GM23338 (cell line): ENCODE measurements around the gene VEGFA. TPM values are rescaled to one million over a fixed set of nuclear protein-coding genes. Genes with fewer than 3 reads are reported as not detected.

ENCODE experiments used
- ATAC-seq: fragments of 200-7000 bp; cut with Tn5 transposase; 3 replicates; pipeline ENCODE4 v1.9.1; 2020
- DNase-seq: peaks from one replicate; pipeline ENCODE4 v3.0.0-alpha.2; 2015; ENCODE audit warnings: low spot score
- H2AFZ ChIP-seq: fragments of 200-600 bp; sonication (generic); 2 replicates; pipeline ENCODE4 v1.8.0; 2016; ENCODE audit warnings: antibody characterized with exemption, mild to moderate bottlenecking, moderate library complexity
- H3F3A ChIP-seq: fragments of 200-600 bp; sonication (generic); replicated peaks from 2 replicates; pipeline ENCODE4 v1.8.0; 2017; ENCODE audit warnings: antibody characterized with exemption, mixed run types, low read depth
- H3K27ac ChIP-seq: fragments of 200-600 bp; sonication (generic); 2 replicates; pipeline ENCODE4 v1.6.1; 2016; ENCODE audit warnings: low read depth
- H3K27me3 ChIP-seq: fragments of 200-600 bp; sonication (generic); 2 replicates; pipeline ENCODE4 v1.8.0; 2016; ENCODE audit warnings: mild to moderate bottlenecking, mixed run types, moderate library complexity; ENCODE audit not compliant: insufficient read depth
- H3K36me3 ChIP-seq: fragments of 200-600 bp; sonication (generic); 2 replicates; pipeline ENCODE4 v1.8.0; 2016; ENCODE audit warnings: mild to moderate bottlenecking; ENCODE audit not compliant: insufficient read depth
- H3K4me1 ChIP-seq: fragments of 200-600 bp; sonication (generic); 2 replicates; pipeline ENCODE4 v1.8.0; 2016; ENCODE audit warnings: mild to moderate bottlenecking, moderate library complexity; ENCODE audit not compliant: insufficient read depth
- H3K4me2 ChIP-seq: fragments of 200-600 bp; sonication (generic); 2 replicates; pipeline ENCODE4 v1.7.1; 2017; ENCODE audit warnings: mixed run types
- H3K4me3 ChIP-seq: fragments of 200-600 bp; sonication (generic); 2 replicates; pipeline ENCODE4 v1.6.1; 2016; ENCODE audit warnings: mixed run types
- H3K79me2 ChIP-seq: fragments of 200-600 bp; sonication (generic); replicated peaks from 2 replicates; pipeline ENCODE4 v1.8.0; 2017; ENCODE audit warnings: mild to moderate bottlenecking; ENCODE audit not compliant: insufficient read depth
- H3K9me2 ChIP-seq: fragments of 200-600 bp; sonication (generic); 2 replicates; pipeline ENCODE4 v1.8.0; 2017; ENCODE audit not compliant: insufficient read depth
- H4K20me1 ChIP-seq: fragments of 200-600 bp; sonication (generic); replicated peaks from 2 replicates; pipeline ENCODE4 v1.8.0; 2017; ENCODE audit warnings: mild to moderate bottlenecking; ENCODE audit not compliant: insufficient read depth
- H3K27ac Mint-ChIP-seq: 2 replicates; pipeline ENCODE4 v1.8.0; 2020; ENCODE audit warnings: inconsistent platforms, mild to moderate bottlenecking, moderate library complexity, mixed read lengths
- H3K27me3 Mint-ChIP-seq: 3 replicates; pipeline ENCODE4 v1.8.0; 2022; ENCODE audit warnings: low read depth, mild to moderate bottlenecking, moderate library complexity, mixed read lengths, inconsistent platforms; ENCODE audit not compliant: insufficient read depth, poor library complexity
- H3K36me3 Mint-ChIP-seq: 3 replicates; pipeline ENCODE4 v1.8.0; 2021; ENCODE audit warnings: low read depth, mild to moderate bottlenecking, inconsistent platforms, moderate library complexity, mixed read lengths
- H3K4me1 Mint-ChIP-seq: 3 replicates; pipeline ENCODE4 v1.8.0; 2020; ENCODE audit warnings: mild to moderate bottlenecking, inconsistent platforms, mixed read lengths
- H3K4me3 Mint-ChIP-seq: 3 replicates; pipeline ENCODE4 v1.8.0; 2021; ENCODE audit warnings: moderate library complexity, mild to moderate bottlenecking, inconsistent platforms, mixed read lengths
- H3K9me3 Mint-ChIP-seq: 3 replicates; pipeline ENCODE4 v1.8.0; 2020; ENCODE audit warnings: moderate library complexity, mild to moderate bottlenecking, inconsistent platforms, mixed read lengths
- CTCF ChIP-seq, 2 experiments: fragments of 200-600 bp in 1 of 2; sonication (generic) in 1 of 2; conservative IDR thresholded peaks; 2 replicates each; pipeline versions ENCODE4 v1.5.1 to v1.6.1; 2016 to 2017; ENCODE audit warnings: antibody characterized with exemption in 2 of 2, low read depth in 2 of 2, mild to moderate bottlenecking in 2 of 2, moderate library complexity in 1 of 2
- ETS1 ChIP-seq: IDR thresholded peaks from 2 replicates; pipeline ENCODE4 v1.6.1; 2016; ENCODE audit warnings: antibody characterized with exemption
- EZH2 ChIP-seq: fragments of 200-600 bp; sonication (generic); IDR thresholded peaks from one replicate; pipeline ENCODE4 v1.8.0; 2017; ENCODE audit warnings: antibody characterized with exemption, mild to moderate bottlenecking, low read depth; ENCODE audit not compliant: unreplicated experiment
- EZH2phosphoT487 ChIP-seq: fragments of 200-600 bp; sonication (generic); IDR thresholded peaks from one replicate; pipeline ENCODE4 v1.8.1; 2018; ENCODE audit warnings: antibody characterized with exemption; ENCODE audit not compliant: unreplicated experiment
- JUNB ChIP-seq: IDR thresholded peaks from one replicate; pipeline ENCODE4 v1.6.1; 2016; ENCODE audit warnings: antibody characterized with exemption; ENCODE audit not compliant: unreplicated experiment
- NANOG ChIP-seq: IDR thresholded peaks from 2 replicates; pipeline ENCODE4 v1.6.1; 2016; ENCODE audit warnings: antibody characterized with exemption, borderline replicate concordance
- POLR2AphosphoS5 ChIP-seq: IDR thresholded peaks from 2 replicates; pipeline ENCODE4 v1.6.1; 2016; ENCODE audit warnings: antibody characterized with exemption, low read depth
- STAT1 ChIP-seq: IDR thresholded peaks from one replicate; pipeline ENCODE4 v1.6.1; 2016; ENCODE audit warnings: antibody characterized with exemption; ENCODE audit not compliant: unreplicated experiment
- ZNF114 ChIP-seq: fragments of 250-450 bp; sonication (Bioruptor Pico); IDR thresholded peaks from 2 replicates; pipeline ENCODE4 v1.5.0; 2020; ENCODE audit warnings: mild to moderate bottlenecking, moderate library complexity
- ZNF331 ChIP-seq: fragments of 250-450 bp; sonication (Bioruptor Pico); IDR thresholded peaks from 2 replicates; pipeline ENCODE4 v1.5.0; 2020; ENCODE audit warnings: low read depth, mild to moderate bottlenecking, moderate library complexity
- polyA plus RNA-seq: library from polyadenylated mRNA; unstranded; fragments of >200 nt; fragmentation: Nextera tagmentation; extraction: Ambion mirVana; gene quantifications from 2 replicates; pipeline ENCODE4 v1.2.1, GENCODE V29; 2016
- total RNA-seq: library from RNA; depleted of rRNA; stranded (reverse); fragments of >200 nt; shearing (Covaris generic); gene quantifications from 2 replicates; pipeline ENCODE4 v1.2.3, GENCODE V29; 2014
- TF ChIP-seq, protein P1 (sequence below): fragments of 250-450 bp; sonication (Bioruptor Pico); IDR thresholded peaks from 2 replicates; pipeline ENCODE4 v1.5.0; 2020; ENCODE audit warnings: mild to moderate bottlenecking, moderate library complexity

VEGFA gene
- total and polyA plus RNA-seq, 2 experiments from 2014 or later, result 10.9 to 61.1 TPM

GRCh38 chr6:43784049-43784855 lies 14.2 kb downstream of the VEGFA start:
- H3K27ac ChIP-seq, result no peak overlapping the region
- H3K9me2 ChIP-seq, result no peaks in the 10 kb centered on the region
- Mint-ChIP-seq H3K36me3 (peaks cover 67% of the 10 kb centered on the region), H3K27ac (no peak overlapping the region), H3K9me3 (no peaks in the 10 kb centered on the region; the same call in 2 of the 3 replicates), H3K4me3 (no peak overlapping the region; the same call in 2 of the 3 replicates), H3K27me3 (peaks cover 12% of the 10 kb centered on the region), H3K4me1 (no peaks in the 10 kb centered on the region; the same call in 2 of the 3 replicates)
- H3K27me3 ChIP-seq, result no peaks in the 10 kb centered on the region
- H4K20me1 ChIP-seq, result 0 out of 2 replicates have a peak, but pooled peaks cover 12% of the 10 kb centered on the region
- no peak for TF ChIP-seq ZNF331
- TF ChIP-seq, protein P1, sequence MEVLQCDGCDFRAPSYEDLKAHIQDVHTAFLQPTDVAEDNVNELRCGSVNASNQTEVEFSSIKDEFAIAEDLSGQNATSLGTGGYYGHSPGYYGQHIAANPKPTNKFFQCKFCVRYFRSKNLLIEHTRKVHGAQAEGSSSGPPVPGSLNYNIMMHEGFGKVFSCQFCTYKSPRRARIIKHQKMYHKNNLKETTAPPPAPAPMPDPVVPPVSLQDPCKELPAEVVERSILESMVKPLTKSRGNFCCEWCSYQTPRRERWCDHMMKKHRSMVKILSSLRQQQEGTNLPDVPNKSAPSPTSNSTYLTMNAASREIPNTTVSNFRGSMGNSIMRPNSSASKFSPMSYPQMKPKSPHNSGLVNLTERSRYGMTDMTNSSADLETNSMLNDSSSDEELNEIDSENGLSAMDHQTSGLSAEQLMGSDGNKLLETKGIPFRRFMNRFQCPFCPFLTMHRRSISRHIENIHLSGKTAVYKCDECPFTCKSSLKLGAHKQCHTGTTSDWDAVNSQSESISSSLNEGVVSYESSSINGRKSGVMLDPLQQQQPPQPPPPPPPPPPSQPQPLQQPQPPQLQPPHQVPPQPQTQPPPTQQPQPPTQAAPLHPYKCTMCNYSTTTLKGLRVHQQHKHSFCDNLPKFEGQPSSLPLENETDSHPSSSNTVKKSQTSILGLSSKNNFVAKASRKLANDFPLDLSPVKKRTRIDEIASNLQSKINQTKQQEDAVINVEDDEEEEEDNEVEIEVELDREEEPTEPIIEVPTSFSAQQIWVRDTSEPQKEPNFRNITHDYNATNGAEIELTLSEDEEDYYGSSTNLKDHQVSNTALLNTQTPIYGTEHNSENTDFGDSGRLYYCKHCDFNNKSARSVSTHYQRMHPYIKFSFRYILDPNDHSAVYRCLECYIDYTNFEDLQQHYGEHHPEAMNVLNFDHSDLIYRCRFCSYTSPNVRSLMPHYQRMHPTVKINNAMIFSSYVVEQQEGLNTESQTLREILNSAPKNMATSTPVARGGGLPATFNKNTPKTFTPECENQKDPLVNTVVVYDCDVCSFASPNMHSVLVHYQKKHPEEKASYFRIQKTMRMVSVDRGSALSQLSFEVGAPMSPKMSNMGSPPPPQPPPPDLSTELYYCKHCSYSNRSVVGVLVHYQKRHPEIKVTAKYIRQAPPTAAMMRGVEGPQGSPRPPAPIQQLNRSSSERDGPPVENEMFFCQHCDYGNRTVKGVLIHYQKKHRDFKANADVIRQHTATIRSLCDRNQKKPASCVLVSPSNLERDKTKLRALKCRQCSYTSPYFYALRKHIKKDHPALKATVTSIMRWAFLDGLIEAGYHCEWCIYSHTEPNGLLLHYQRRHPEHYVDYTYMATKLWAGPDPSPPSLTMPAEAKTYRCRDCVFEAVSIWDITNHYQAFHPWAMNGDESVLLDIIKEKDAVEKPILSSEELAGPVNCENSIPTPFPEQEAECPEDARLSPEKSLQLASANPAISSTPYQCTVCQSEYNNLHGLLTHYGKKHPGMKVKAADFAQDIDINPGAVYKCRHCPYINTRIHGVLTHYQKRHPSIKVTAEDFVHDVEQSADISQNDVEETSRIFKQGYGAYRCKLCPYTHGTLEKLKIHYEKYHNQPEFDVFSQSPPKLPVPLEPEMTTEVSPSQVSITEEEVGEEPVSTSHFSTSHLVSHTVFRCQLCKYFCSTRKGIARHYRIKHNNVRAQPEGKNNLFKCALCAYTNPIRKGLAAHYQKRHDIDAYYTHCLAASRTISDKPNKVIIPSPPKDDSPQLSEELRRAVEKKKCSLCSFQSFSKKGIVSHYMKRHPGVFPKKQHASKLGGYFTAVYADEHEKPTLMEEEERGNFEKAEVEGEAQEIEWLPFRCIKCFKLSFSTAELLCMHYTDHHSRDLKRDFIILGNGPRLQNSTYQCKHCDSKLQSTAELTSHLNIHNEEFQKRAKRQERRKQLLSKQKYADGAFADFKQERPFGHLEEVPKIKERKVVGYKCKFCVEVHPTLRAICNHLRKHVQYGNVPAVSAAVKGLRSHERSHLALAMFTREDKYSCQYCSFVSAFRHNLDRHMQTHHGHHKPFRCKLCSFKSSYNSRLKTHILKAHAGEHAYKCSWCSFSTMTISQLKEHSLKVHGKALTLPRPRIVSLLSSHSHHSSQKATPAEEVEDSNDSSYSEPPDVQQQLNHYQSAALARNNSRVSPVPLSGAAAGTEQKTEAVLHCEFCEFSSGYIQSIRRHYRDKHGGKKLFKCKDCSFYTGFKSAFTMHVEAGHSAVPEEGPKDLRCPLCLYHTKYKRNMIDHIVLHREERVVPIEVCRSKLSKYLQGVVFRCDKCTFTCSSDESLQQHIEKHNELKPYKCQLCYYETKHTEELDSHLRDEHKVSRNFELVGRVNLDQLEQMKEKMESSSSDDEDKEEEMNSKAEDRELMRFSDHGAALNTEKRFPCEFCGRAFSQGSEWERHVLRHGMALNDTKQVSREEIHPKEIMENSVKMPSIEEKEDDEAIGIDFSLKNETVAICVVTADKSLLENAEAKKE (CRISPR knock-in tag), result no peak
- TF ChIP-seq NANOG, result no peak
- TF ChIP-seq EZH2phosphoT487, result no peak
- no peak for TF ChIP-seq STAT1
- no peak for TF ChIP-seq ZNF114
- no peak for TF ChIP-seq EZH2
- TF ChIP-seq POLR2AphosphoS5, result no peak
- no peak for TF ChIP-seq JUNB
- no peak for TF ChIP-seq ETS1
- TF ChIP-seq CTCF (conservative IDR thresholded peaks at IDR 0.05; ENCODE audit: low read depth in 2 of 2), result no peak
- H3K36me3 ChIP-seq, result peaks cover 7% of the 10 kb centered on the region
- no peak overlapping the region for H2AFZ ChIP-seq
- DNase-seq, result no peak
- peaks cover 3% of the 10 kb centered on the region; the same call in 1 of the 2 replicates for H3K79me2 ChIP-seq
- H3K4me1 ChIP-seq, result no peaks in the 10 kb centered on the region
- no peak for ATAC-seq
- H3F3A ChIP-seq, result no peaks in the 10 kb centered on the region
- H3K4me3 ChIP-seq, result no peak overlapping the region
- H3K4me2 ChIP-seq, result no peak overlapping the region
